ENCODE results near the gene PPARG.

PPARG gene

GRCh38 chr3:12313519-12313918 is 24.6 kb downstream of the PPARG start:
- DNase-seq (ENCODE audit: low spot score) = no peak

GRCh38 chr3:12316253-12316652 is 27.4 kb downstream of the PPARG start:
- no peak for DNase-seq (ENCODE audit: low spot score)

- DNase-seq (ENCODE audit: low spot score) = no peak
Measured at GRCh38 chr3:12316729-12317351, 28.0 kb downstream of the PPARG start.

GRCh38 chr3:12317914-12318313 is 29.0 kb downstream of the PPARG start:
- no peak for DNase-seq (ENCODE audit: low spot score)

- no peak for DNase-seq (ENCODE audit: low spot score)
Measured at GRCh38 chr3:12318758-12319621, 30.1 kb downstream of the PPARG start.

GRCh38 chr3:12321015-12321414 is 32.1 kb downstream of the PPARG start:
- no peak for DNase-seq (ENCODE audit: low spot score)

- DNase-seq (ENCODE audit: low spot score) = no peak
Measured at GRCh38 chr3:12323237-12323636, 34.4 kb downstream of the PPARG start.

- no peak for DNase-seq (ENCODE audit: low spot score)
Measured at GRCh38 chr3:12325586-12326515, 37.0 kb downstream of the PPARG start.

- DNase-seq (ENCODE audit: low spot score) = no peak
Measured at GRCh38 chr3:12327021-12327420, 38.2 kb downstream of the PPARG start.

GRCh38 chr3:12328132-12328836 is 39.4 kb downstream of the PPARG start:
- DNase-seq (ENCODE audit: low spot score) = no peak

GRCh38 chr3:12328837-12329462 is 40.1 kb downstream of the PPARG start:
- no peak for DNase-seq (ENCODE audit: low spot score)

- no peak for DNase-seq (ENCODE audit: low spot score)
Measured at GRCh38 chr3:12334786-12335185, 45.9 kb downstream of the PPARG start.

- DNase-seq (ENCODE audit: low spot score) = no peak
Measured at GRCh38 chr3:12335421-12335820, 46.6 kb downstream of the PPARG start.

GRCh38 chr3:12336099-12336498 is 47.2 kb downstream of the PPARG start:
- DNase-seq (ENCODE audit: low spot score) = no peak

- DNase-seq (ENCODE audit: low spot score) = no peak
Measured at GRCh38 chr3:12338595-12339546, 50.0 kb downstream of the PPARG start.

GRCh38 chr3:12339701-12340480 is 51.0 kb downstream of the PPARG start:
- DNase-seq (ENCODE audit: low spot score) = no peak

- no peak for DNase-seq (ENCODE audit: low spot score)
Measured at GRCh38 chr3:12340506-12340905, 51.6 kb downstream of the PPARG start.

- DNase-seq (ENCODE audit: low spot score) = no peak
Measured at GRCh38 chr3:12342151-12342550, 53.3 kb downstream of the PPARG start.

GRCh38 chr3:12343047-12343501 is 54.2 kb downstream of the PPARG start:
- DNase-seq (ENCODE audit: low spot score) = no peak
